ENCODE results near the gene RTN4RL1.

- TF ChIP-seq CTCF (IDR thresholded peaks at IDR 0.05) = no peak
- TF ChIP-seq POLR2AphosphoS5 (IDR thresholded peaks at IDR 0.05; ENCODE audit: low read depth, low read length) = no peak
- TF ChIP-seq, protein P1, sequence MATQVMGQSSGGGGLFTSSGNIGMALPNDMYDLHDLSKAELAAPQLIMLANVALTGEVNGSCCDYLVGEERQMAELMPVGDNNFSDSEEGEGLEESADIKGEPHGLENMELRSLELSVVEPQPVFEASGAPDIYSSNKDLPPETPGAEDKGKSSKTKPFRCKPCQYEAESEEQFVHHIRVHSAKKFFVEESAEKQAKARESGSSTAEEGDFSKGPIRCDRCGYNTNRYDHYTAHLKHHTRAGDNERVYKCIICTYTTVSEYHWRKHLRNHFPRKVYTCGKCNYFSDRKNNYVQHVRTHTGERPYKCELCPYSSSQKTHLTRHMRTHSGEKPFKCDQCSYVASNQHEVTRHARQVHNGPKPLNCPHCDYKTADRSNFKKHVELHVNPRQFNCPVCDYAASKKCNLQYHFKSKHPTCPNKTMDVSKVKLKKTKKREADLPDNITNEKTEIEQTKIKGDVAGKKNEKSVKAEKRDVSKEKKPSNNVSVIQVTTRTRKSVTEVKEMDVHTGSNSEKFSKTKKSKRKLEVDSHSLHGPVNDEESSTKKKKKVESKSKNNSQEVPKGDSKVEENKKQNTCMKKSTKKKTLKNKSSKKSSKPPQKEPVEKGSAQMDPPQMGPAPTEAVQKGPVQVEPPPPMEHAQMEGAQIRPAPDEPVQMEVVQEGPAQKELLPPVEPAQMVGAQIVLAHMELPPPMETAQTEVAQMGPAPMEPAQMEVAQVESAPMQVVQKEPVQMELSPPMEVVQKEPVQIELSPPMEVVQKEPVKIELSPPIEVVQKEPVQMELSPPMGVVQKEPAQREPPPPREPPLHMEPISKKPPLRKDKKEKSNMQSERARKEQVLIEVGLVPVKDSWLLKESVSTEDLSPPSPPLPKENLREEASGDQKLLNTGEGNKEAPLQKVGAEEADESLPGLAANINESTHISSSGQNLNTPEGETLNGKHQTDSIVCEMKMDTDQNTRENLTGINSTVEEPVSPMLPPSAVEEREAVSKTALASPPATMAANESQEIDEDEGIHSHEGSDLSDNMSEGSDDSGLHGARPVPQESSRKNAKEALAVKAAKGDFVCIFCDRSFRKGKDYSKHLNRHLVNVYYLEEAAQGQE (IDR thresholded peaks at IDR 0.05; ENCODE audit: insufficient read depth in 1 of 2, low read depth in 2 of 2, low read length in 1 of 2) = no peak
Observed at GRCh38 chr17:1978396-1978949, 46.7 kb downstream of the RTN4RL1 start.

All from Panc1 (cell line).